Adrenal gland (tissue), 12 donors: ENCODE data around the gene TFB2M. TPM values are rescaled to one million over a fixed set of nuclear protein-coding genes. Genes with fewer than 3 reads are reported as not detected.

Experiments
- DNase-seq, 7 donors: peaks; one replicate each; pipeline ENCODE4 v3.0.0-alpha.2; 2019 to 2020
- H3K27ac ChIP-seq, 5 donors: fragments of 200-600 bp; sonication (generic) in 4 of 5; 1 replicate in 3 of 5; 2 replicates in 2 of 5; pipeline versions ENCODE4 v1.5.1 to v1.8.0; 2016 to 2020; ENCODE audit warnings: mild to moderate bottlenecking in 1 of 5
- H3K27me3 ChIP-seq: fragments of 200-600 bp; 2 replicates; pipeline ENCODE4 v1.8.0; 2021
- H3K36me3 ChIP-seq, 2 donors: fragments of 200-600 bp; replicated peaks in 1 of 2; 1 replicate in 1 of 2; 2 replicates in 1 of 2; pipeline versions ENCODE4 v1.5.1 to v1.8.0; 2018 to 2022
- H3K4me1 ChIP-seq, 2 donors: fragments of 200-600 bp; replicated peaks in 1 of 2; 1 replicate in 1 of 2; 2 replicates in 1 of 2; pipeline versions ENCODE4 v1.5.1 to v1.8.0; 2018 to 2021
- H3K4me3 ChIP-seq, 4 donors: fragments of 200-600 bp; sonication (generic) in 3 of 4; one replicate each; pipeline ENCODE4 v1.5.1; 2016 to 2018
- H3K9me3 ChIP-seq, 3 donors: fragments of 200-600 bp; sonication (generic) in 1 of 3; replicated peaks in 1 of 3; 1 replicate in 2 of 3; 2 replicates in 1 of 3; pipeline versions ENCODE4 v1.5.1 to v1.8.0; 2016 to 2021
- CTCF ChIP-seq, 6 experiments: fragments of 450-650 bp in 4 of 6; fragments of 200-600 bp in 2 of 6; sonication (generic) in 1 of 6; IDR thresholded peaks; 1 replicate in 5 of 6; 2 replicates in 1 of 6; pipeline versions ENCODE4 v1.5.1 to v1.8.0; 2016 to 2021; ENCODE audit warnings: antibody characterized with exemption in 6 of 6, mild to moderate bottlenecking in 2 of 6, moderate library complexity in 1 of 6
- POLR2A ChIP-seq, 2 donors: fragments of 450-650 bp; IDR thresholded peaks; one replicate each; pipeline ENCODE4 v1.6.1; 2017; ENCODE audit warnings: antibody characterized with exemption in 2 of 2, mild to moderate bottlenecking in 2 of 2, moderate library complexity in 1 of 2
- WGBS, 4 donors: extraction: QIAGEN DNeasy Blood & Tissue Kit in 2 of 4; methylation state at CpG; one replicate each; pipeline versions ENCODE4 v1.1.5 to v1.1.7; 2013 to 2017; 5-methylcytosine and 5-hydroxymethylcytosine counted together
- intact Hi-C, 2 donors: fragments of 100-400 bp; cut with DNase I; formaldehyde crosslinking; loops; one replicate each; pipeline versions ENCODE4 v1.14.1 to v1.15.0; 2022 to 2023
- polyA plus RNA-seq, 3 donors: library from polyadenylated mRNA; stranded (reverse); fragments of 200-250 nt in 2 of 3; fragments of 350-450 nt in 1 of 3; fragmentation: Illumina TruSeq in 1 of 3; extraction: RNeasy Lipid Tissue Mini Kit (QIAGEN cat#74804) in 1 of 3; gene quantifications; one replicate each; pipeline ENCODE4 v1.2.3, GENCODE V29; 2013 to 2014
- total RNA-seq, 9 donors: library from RNA; depleted of rRNA in 4 of 9; stranded (reverse); fragments of >200 nt in 4 of 9; fragments of 120-200 nt in 1 of 9; fragmentation: NEBNext Ultra II Directional in 1 of 9; extraction: Animal tissue kit (Norgen Biotek cat#: 25700) in 1 of 9; gene quantifications; one replicate each; pipeline versions ENCODE4 v1.1.0 to v1.2.4, GENCODE V29; 2013 to 2023
- donor health status: healthy with polysubstance abuse.
- donor health status: Bipolar disorder and iron deficiency.
- donor health status: DM: yes; HTN: yes; CAD: no.
- donor health status: DM: no; HTN: no; CAD: no.
- donor health status: DM: no; HTN: no; CAD: no.
- donor health status: DM: yes; HTN: yes; CAD: no.

The TFB2M gene
- total and polyA plus RNA-seq, 12 donors: 6.0 to 44.8 (median 26.5) TPM

GRCh38 chr1:246534114-246534513 is 31.9 kb downstream of the TFB2M start:
- H3K9me3 ChIP-seq: no peaks in the 10 kb centered on the region
- H3K4me3 ChIP-seq: no peak overlapping the region
- intact Hi-C loops: no loop called here
- H3K36me3 ChIP-seq: no peaks in the 10 kb centered on the region
- H3K27ac ChIP-seq: no peak overlapping the region
- DNase-seq: no peak
- WGBS, 4 donors: 80 to 95% (median 87%) methylated on average over 1 of the region's 1 CpG
- H3K4me1 ChIP-seq: no peaks in the 10 kb centered on the region
- no peaks in the 10 kb centered on the region for H3K27me3 ChIP-seq
- TF ChIP-seq POLR2A (IDR thresholded peaks at IDR 0.05): no peak
- TF ChIP-seq CTCF (IDR thresholded peaks at IDR 0.05): no peak

- WGBS, 4 donors: 85 to 93% (median 88%) methylated on average over 1 to 2 of the region's 2 CpGs
- Histone ChIP-seq H3K4me3 (no peak overlapping the region), H3K36me3 (no peaks in the 10 kb centered on the region), H3K9me3 (no peaks in the 10 kb centered on the region), H3K27ac (no peak overlapping the region), H3K4me1 (no peaks in the 10 kb centered on the region), H3K27me3 (no peaks in the 10 kb centered on the region)
- intact Hi-C loops: no loop called here
- no peak for DNase-seq
- TF ChIP-seq POLR2A (IDR thresholded peaks at IDR 0.05): no peak
- no peak for TF ChIP-seq CTCF (IDR thresholded peaks at IDR 0.05)
These were observed 32.6 kb downstream of the TFB2M start for GRCh38 chr1:246533371-246533905.

GRCh38 chr1:246532519-246532918 is 33.5 kb downstream of the TFB2M start:
- H3K4me1 ChIP-seq: no peaks in the 10 kb centered on the region
- TF ChIP-seq POLR2A (IDR thresholded peaks at IDR 0.05) (no peak), CTCF (IDR thresholded peaks at IDR 0.05) (no peak)
- WGBS, 4 donors: 61 to 93% (median 63%) methylated on average over 1 of the region's 1 CpG
- no peak overlapping the region for H3K4me3 ChIP-seq
- no peaks in the 10 kb centered on the region for H3K9me3 ChIP-seq
- no peak for DNase-seq
- no peaks in the 10 kb centered on the region for H3K36me3 ChIP-seq
- no peaks in the 10 kb centered on the region for H3K27me3 ChIP-seq
- no peak overlapping the region for H3K27ac ChIP-seq
- intact Hi-C loops: no loop called here

- Histone ChIP-seq H3K4me1 (no peaks in the 10 kb centered on the region), H3K9me3 (no peaks in the 10 kb centered on the region), H3K4me3 (no peak overlapping the region), H3K36me3 (no peaks in the 10 kb centered on the region), H3K27ac (no peak overlapping the region), H3K27me3 (no peaks in the 10 kb centered on the region)
- intact Hi-C loops: no loop called here
- TF ChIP-seq CTCF (IDR thresholded peaks at IDR 0.05) (no peak), POLR2A (IDR thresholded peaks at IDR 0.05) (no peak)
- 61 to 77% (median 67%) methylated on average over 2 of the region's 2 CpGs for WGBS, 4 donors
- no peak for DNase-seq
These were observed 35.6 kb downstream of the TFB2M start for GRCh38 chr1:246530482-246530881.
